ENCODE measurements around the gene C10orf88. TPM values are rescaled to one million over a fixed set of nuclear protein-coding genes. Genes with fewer than 3 reads are reported as not detected.

Gene C10orf88
- total and polyA plus RNA-seq, 2 experiments from 2014 or later: 5.6 to 11.1 TPM

GRCh38 chr10:122990278-122990677 lies 36.3 kb upstream of the C10orf88 start (continued):
- TF ChIP-seq CTCF (conservative IDR thresholded peaks at IDR 0.05; ENCODE audit: low read depth in 2 of 2): no peak

- Mint-ChIP-seq H3K27me3 (ENCODE audit: insufficient read depth, low read depth, poor library complexity) (peaks cover 2% of the 10 kb centered on the region), H3K4me1 (no peaks in the 10 kb centered on the region), H3K4me3 (no peak overlapping the region), H3K9me3 (no peaks in the 10 kb centered on the region), H3K27ac (no peak overlapping the region), H3K36me3 (ENCODE audit: low read depth) (peaks cover 7% of the 10 kb centered on the region)
- DNase-seq (ENCODE audit: low spot score) (no peak), ATAC-seq (no peak)
- Histone ChIP-seq H3K4me1 (ENCODE audit: insufficient read depth) (no peaks in the 10 kb centered on the region), H3K4me3 (no peak overlapping the region), H3K27me3 (ENCODE audit: insufficient read depth) (no peaks in the 10 kb centered on the region), H4K20me1 (replicated peaks; ENCODE audit: insufficient read depth) (no peaks in the 10 kb centered on the region; the same call in 1 of the 2 replicates), H3F3A (replicated peaks; ENCODE audit: low read depth) (no peaks in the 10 kb centered on the region), H2AFZ (no peak overlapping the region), H3K4me2 (no peak overlapping the region), H3K9me2 (ENCODE audit: insufficient read depth) (no peaks in the 10 kb centered on the region), H3K79me2 (replicated peaks; ENCODE audit: insufficient read depth) (no peaks in the 10 kb centered on the region), H3K27ac (ENCODE audit: low read depth) (no peak overlapping the region), H3K36me3 (ENCODE audit: insufficient read depth) (no peaks in the 10 kb centered on the region)
- TF ChIP-seq NANOG (IDR thresholded peaks at IDR 0.05; ENCODE audit: borderline replicate concordance) (no peak), ETS1 (IDR thresholded peaks at IDR 0.05) (no peak), STAT1 (IDR thresholded peaks at IDR 0.05; ENCODE audit: unreplicated experiment) (no peak), POLR2AphosphoS5 (IDR thresholded peaks at IDR 0.05; ENCODE audit: low read depth) (no peak), JUNB (IDR thresholded peaks at IDR 0.05; ENCODE audit: unreplicated experiment) (no peak), REST (IDR thresholded peaks at IDR 0.05; ENCODE audit: unreplicated experiment) (no peak), CTCF (conservative IDR thresholded peaks at IDR 0.05; ENCODE audit: low read depth in 2 of 2) (no peak), ZNF331 (CRISPR knock-in tag; IDR thresholded peaks at IDR 0.05; ENCODE audit: low read depth) (no peak), CREB1 (CRISPR knock-in tag; IDR thresholded peaks at IDR 0.05; ENCODE audit: low read depth) (no peak), ZNF114 (CRISPR knock-in tag; IDR thresholded peaks at IDR 0.05) (no peak), EZH2 (IDR thresholded peaks at IDR 0.05; ENCODE audit: low read depth, unreplicated experiment) (no peak), EZH2phosphoT487 (IDR thresholded peaks at IDR 0.05; ENCODE audit: unreplicated experiment) (no peak)
These were observed 34.5 kb upstream of the C10orf88 start for GRCh38 chr10:122988501-122988900.
